SK-N-MC (cell line): ENCODE data around the gene RALGAPA2.

Experiments
- DNase-seq: peaks from one replicate; pipeline ENCODE4 v3.0.0-alpha.2; 2011; ENCODE audit warnings: low read depth, low spot score
- H3K27ac ChIP-seq: fragments of 200-600 bp; sonication (generic); 2 replicates; pipeline ENCODE4 v1.5.1; 2016; ENCODE audit warnings: mixed run types
- H3K36me3 ChIP-seq: fragments of 200-600 bp; sonication (generic); 2 replicates; pipeline ENCODE4 v1.6.1; 2017; ENCODE audit warnings: antibody characterized with exemption, low read length, mixed read lengths; ENCODE audit not compliant: insufficient read depth
- H3K4me3 ChIP-seq: fragments of 200-600 bp; sonication (generic); 2 replicates; pipeline ENCODE4 v1.5.1; 2016
- H3K9ac ChIP-seq: fragments of 200-600 bp; sonication (generic); 2 replicates; pipeline ENCODE4 v1.8.0; 2017; ENCODE audit warnings: mixed run types, mixed read lengths; ENCODE audit not compliant: insufficient read length
- H3K9me3 ChIP-seq: fragments of 200-600 bp; sonication (generic); 2 replicates; pipeline ENCODE4 v1.6.1; 2017; ENCODE audit warnings: low read depth, mild to moderate bottlenecking, antibody characterized with exemption, low read length, moderate library complexity, mixed read lengths
- EZH2 ChIP-seq: fragments of 200-600 bp; sonication (generic); IDR thresholded peaks from one replicate; pipeline ENCODE4 v1.6.1; 2017; ENCODE audit warnings: antibody characterized with exemption
- FOXP2 ChIP-seq: optimal IDR thresholded peaks from 2 replicates; pipeline ENCODE3; 2011; ENCODE audit warnings: mild to moderate bottlenecking, moderate library complexity; ENCODE audit not compliant: insufficient read depth; ENCODE audit errors: extremely low read length, control extremely low read depth
- POLR2AphosphoS5 ChIP-seq: IDR thresholded peaks from 2 replicates; pipeline ENCODE4 v1.6.1; 2012; ENCODE audit warnings: mild to moderate bottlenecking, low read depth, low read length, borderline replicate concordance

The RALGAPA2 gene

GRCh38 chr20:20519269-20519668 is 193.2 kb downstream of the RALGAPA2 start:
- Histone ChIP-seq H3K4me3 (no peak overlapping the region), H3K9me3 (no peaks in the 10 kb centered on the region), H3K36me3 (no peaks in the 10 kb centered on the region), H3K9ac (no peak overlapping the region), H3K27ac (no peak overlapping the region)
- TF ChIP-seq FOXP2 (no peak), POLR2AphosphoS5 (no peak), EZH2 (no peak)
- no peak for DNase-seq

DNA sequence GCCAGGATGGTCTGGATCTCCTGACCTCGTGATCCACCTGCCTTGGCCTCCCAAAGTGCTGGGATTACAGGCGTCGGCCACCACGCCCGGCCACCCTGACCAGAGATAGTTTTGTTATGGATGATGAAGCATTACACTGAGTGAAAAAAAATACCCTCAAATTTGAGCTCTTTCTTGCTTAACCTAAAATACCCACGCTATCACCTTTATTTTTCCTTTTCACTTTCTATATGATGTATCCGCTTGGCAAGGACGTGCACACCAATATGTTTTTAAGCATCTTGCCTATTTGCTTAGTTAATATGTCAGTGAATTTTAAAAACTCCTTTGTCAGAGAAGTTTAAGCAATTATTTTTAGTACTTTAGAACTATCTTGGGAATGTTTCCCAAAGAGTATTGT is 194.2 kb downstream of the RALGAPA2 start:
- H3K36me3 ChIP-seq = no peaks in the 10 kb centered on the region
- DNase-seq = no peak

GRCh38 chr20:20517296-20517695 is 195.1 kb downstream of the RALGAPA2 start:
- no peak overlapping the region for H3K27ac ChIP-seq
- H3K36me3 ChIP-seq = no peaks in the 10 kb centered on the region; the same call in 1 of the 2 replicates
- H3K9me3 ChIP-seq = no peaks in the 10 kb centered on the region
- no peak overlapping the region for H3K4me3 ChIP-seq
- no peak for TF ChIP-seq FOXP2
- TF ChIP-seq POLR2AphosphoS5 = no peak
- H3K9ac ChIP-seq = no peak overlapping the region
- DNase-seq = no peak

More for the DNA sequence above, 194.2 kb downstream of the RALGAPA2 start:
- Histone ChIP-seq H3K4me3 (no peak overlapping the region), H3K9me3 (no peaks in the 10 kb centered on the region), H3K9ac (no peak overlapping the region), H3K27ac (no peak overlapping the region)
- TF ChIP-seq EZH2 = no peak
- no peak for TF ChIP-seq FOXP2
- no peak for TF ChIP-seq POLR2AphosphoS5

DNA sequence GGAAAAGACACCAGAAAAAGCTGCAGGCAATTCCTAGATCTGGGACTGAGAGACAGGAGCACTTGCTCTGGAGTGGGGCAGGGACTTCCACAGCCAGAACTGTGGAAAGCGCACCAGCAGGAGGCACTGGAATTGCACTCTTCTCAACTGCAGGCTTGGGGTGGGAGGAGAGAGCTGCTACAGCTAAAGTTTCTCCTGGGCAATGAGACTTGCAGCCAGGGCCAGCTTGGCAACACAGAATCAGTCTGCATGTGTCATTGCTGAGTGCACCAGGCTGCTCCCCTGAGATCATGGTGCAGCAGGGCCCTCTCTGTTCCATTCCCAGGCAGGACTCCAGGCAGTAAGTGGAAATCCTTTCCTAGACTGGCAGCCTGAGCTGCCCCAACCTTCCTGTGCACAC is 198.7 kb downstream of the RALGAPA2 start:
- no peak for DNase-seq
- no peaks in the 10 kb centered on the region for H3K9me3 ChIP-seq
- H3K4me3 ChIP-seq = no peak overlapping the region
- H3K27ac ChIP-seq = no peak overlapping the region
- no peak overlapping the region for H3K9ac ChIP-seq
- TF ChIP-seq FOXP2 (no peak), EZH2 (no peak), POLR2AphosphoS5 (no peak)
- H3K36me3 ChIP-seq = no peaks in the 10 kb centered on the region; the same call in 1 of the 2 replicates

DNA sequence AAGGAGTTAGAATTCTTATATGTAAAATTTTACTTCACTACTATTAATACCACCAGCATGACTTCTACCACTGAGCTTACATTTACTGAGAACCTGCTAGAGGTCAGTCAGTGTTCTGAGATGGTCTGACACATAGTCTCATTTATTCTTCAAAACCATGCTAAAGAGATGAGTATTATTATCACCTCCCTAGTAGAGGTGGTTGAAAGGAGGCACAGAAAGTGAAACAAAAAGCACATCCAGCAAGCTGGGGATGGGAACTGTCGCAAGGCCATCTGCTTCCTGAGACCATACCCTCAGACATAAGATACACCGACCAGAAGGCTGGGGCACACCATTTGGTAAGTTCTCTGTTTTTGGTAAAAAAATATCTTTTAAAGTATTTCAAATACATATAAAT is 206.9 kb downstream of the RALGAPA2 start:
- no peak for DNase-seq
- no peak overlapping the region for H3K4me3 ChIP-seq
- TF ChIP-seq POLR2AphosphoS5 (no peak), EZH2 (no peak), FOXP2 (no peak)
- no peak overlapping the region for H3K27ac ChIP-seq
- no peaks in the 10 kb centered on the region; the same call in 1 of the 2 replicates for H3K36me3 ChIP-seq
- H3K9ac ChIP-seq = no peak overlapping the region
- H3K9me3 ChIP-seq = no peaks in the 10 kb centered on the region

GRCh38 chr20:20503777-20504530 is 208.5 kb downstream of the RALGAPA2 start:
- no peak overlapping the region for H3K27ac ChIP-seq
- no peaks in the 10 kb centered on the region for H3K9me3 ChIP-seq
- no peak overlapping the region for H3K4me3 ChIP-seq
- DNase-seq = no peak
- H3K36me3 ChIP-seq = no peaks in the 10 kb centered on the region; the same call in 1 of the 2 replicates
- TF ChIP-seq EZH2 (no peak), POLR2AphosphoS5 (no peak), FOXP2 (no peak)
- H3K9ac ChIP-seq = no peak overlapping the region

- no peak overlapping the region for H3K4me3 ChIP-seq
- TF ChIP-seq POLR2AphosphoS5 = no peak
- no peak for DNase-seq
Observed at GRCh38 chr20:20501128-20501527, 211.3 kb downstream of the RALGAPA2 start.

DNA sequence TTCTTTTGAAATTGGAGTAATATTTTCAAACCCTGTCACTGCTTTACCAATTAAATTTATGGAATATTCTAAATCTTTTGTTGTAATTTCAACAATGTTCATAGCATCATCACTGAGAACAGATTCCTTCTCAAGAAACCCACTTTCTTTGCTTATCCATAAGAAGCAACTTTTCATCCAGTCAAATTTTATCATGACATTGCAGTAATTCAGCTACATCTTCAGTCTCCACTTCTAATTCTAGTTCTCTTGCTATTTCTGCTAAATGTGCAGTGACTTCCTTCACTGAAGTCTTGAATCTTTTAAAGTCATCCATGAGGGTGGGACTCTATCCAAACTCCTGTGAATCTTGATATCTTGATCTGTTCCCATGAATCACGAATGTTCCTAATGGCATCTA is 212.1 kb downstream of the RALGAPA2 start:
- Histone ChIP-seq H3K4me3 (no peak overlapping the region), H3K9ac (no peak overlapping the region), H3K27ac (no peak overlapping the region), H3K9me3 (no peaks in the 10 kb centered on the region), H3K36me3 (no peaks in the 10 kb centered on the region; the same call in 1 of the 2 replicates)
- TF ChIP-seq FOXP2 (no peak), EZH2 (no peak), POLR2AphosphoS5 (no peak)
- no peak for DNase-seq

More at GRCh38 chr20:20501128-20501527, 211.3 kb downstream of the RALGAPA2 start:
- no peaks in the 10 kb centered on the region for H3K9me3 ChIP-seq
- no peak overlapping the region for H3K9ac ChIP-seq
- H3K27ac ChIP-seq = no peak overlapping the region
- H3K36me3 ChIP-seq = no peaks in the 10 kb centered on the region; the same call in 1 of the 2 replicates

DNA sequence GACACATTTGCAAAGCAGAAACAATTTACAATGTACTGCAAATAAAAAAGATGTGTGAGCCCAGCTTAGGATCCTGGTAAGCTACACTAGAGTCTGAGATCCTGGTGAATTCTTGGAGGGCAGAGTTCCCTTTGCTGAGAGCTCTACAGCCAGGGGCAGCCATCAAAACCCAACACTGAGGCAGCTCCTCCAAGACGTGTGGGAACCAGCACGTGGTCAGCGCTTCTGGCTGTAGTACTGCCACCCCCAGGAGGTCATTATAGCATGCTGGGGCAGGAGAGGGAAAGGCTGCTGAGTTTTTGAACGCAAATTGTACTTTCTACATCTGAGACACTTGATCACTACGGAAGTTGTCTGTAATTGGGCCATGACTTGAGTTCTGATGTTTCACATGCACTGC is 213.0 kb downstream of the RALGAPA2 start:
- H3K27ac ChIP-seq = no peak overlapping the region
- no peak overlapping the region for H3K4me3 ChIP-seq
- no peak for TF ChIP-seq POLR2AphosphoS5
- no peak for TF ChIP-seq EZH2
- no peak for TF ChIP-seq FOXP2
- H3K36me3 ChIP-seq = no peaks in the 10 kb centered on the region; the same call in 1 of the 2 replicates
- no peaks in the 10 kb centered on the region for H3K9me3 ChIP-seq
- DNase-seq = no peak
- H3K9ac ChIP-seq = no peak overlapping the region
